ENCODE results near the gene SGK2. TPM values are rescaled to one million over a fixed set of nuclear protein-coding genes. Genes with fewer than 3 reads are reported as not detected.

SGK2 gene
- polyA plus RNA-seq, 1 of the 3 experiments (the other 2 are of a cell fraction): 0.21 TPM

DNA sequence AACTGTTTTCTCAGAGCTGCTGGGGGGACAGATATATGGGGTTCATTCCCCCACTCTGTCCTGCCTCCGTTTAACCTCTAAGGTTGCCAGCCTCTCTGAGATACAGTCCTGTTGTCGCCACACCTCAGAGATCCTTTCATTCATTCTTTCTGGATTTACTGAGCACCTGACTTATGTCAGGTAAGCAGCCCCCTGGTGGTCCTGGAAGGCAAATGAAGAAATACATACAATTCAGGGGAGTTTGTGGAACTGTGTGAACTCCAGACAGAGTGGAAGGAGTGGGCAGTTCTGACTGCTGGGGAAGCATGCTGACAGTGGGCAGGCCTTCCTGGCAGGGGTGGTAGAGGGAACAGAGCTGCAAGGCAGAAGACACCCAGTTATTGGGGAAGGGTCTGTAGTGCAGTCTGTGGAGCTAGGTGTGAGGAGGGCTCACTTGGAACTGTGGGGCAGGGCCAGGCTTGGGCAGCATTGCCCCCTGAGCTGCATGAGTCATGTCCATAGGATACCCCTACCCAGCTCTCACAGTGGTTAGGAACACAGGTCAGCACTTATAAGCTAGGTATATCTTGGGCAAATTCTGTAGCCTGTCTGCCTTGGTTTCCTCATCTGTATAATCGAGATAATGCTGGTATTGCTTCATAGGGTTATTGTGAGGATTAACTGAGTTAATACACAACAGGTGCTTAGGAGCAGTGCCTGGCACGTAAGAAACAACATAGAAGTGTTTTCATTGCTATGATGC, 12.8 kb upstream of the SGK2 start:
- DNase-seq: no peak
- Histone ChIP-seq H3K4me1 (ENCODE audit: control insufficient read depth in 1 of 2, insufficient read depth in 2 of 2, low read depth in 1 of 2, low read length in 1 of 2) (no peaks in the 10 kb centered on the region; a peak in 1 of 4 replicates), H3K27me3 (ENCODE audit: insufficient read depth) (no peaks in the 10 kb centered on the region), H3K27ac (ENCODE audit: low read depth in 2 of 2, low read length in 1 of 2) (no peak overlapping the region), H3F3A (replicated peaks; ENCODE audit: insufficient read depth) (peaks cover 2% of the 10 kb centered on the region), H4K20me1 (ENCODE audit: insufficient read depth) (no peaks in the 10 kb centered on the region), H3K4me3 (ENCODE audit: low read depth in 2 of 2, low read length in 1 of 2) (no peak overlapping the region; a peak in 1 of 4 replicates), H3K79me2 (ENCODE audit: insufficient read depth) (no peaks in the 10 kb centered on the region), H3K9ac (no peak overlapping the region), H3K36me3 (replicated peaks in 1 of 2; ENCODE audit: control insufficient read depth in 1 of 2, insufficient read depth in 2 of 2, low read length in 1 of 2) (peaks cover 0 to 3% of the 10 kb centered on the region in 2 experiments), H2AFZ (ENCODE audit: low read depth) (no peak overlapping the region), H3K9me2 (no peaks in the 10 kb centered on the region), H3K4me2 (no peak overlapping the region), H3K9me3 (no peaks in the 10 kb centered on the region)
- ChIA-PET CTCF (interaction anchor here (0.7 to 1.1 kb wide), 5 partner anchors 8 to 15 kb away, joined by 3 to 4 read pairs (median 4); partner anchors contain the start of gene SGK2), POLR2A (no interaction called here)
- TF ChIP-seq RXRA (IDR thresholded peaks at IDR 0.05; ENCODE audit: borderline replicate concordance, low read depth): no peak
- TF ChIP-seq YY1 (IDR thresholded peaks at IDR 0.05; ENCODE audit: low read depth): no peak
- no peak for TF ChIP-seq GATA2 (CRISPR knock-in tag; IDR thresholded peaks at IDR 0.05)
- no peak for TF ChIP-seq FOSL2 (IDR thresholded peaks at IDR 0.05; ENCODE audit: borderline replicate concordance, low read depth)
- no peak for TF ChIP-seq RCOR1 (IDR thresholded peaks at IDR 0.05; ENCODE audit: low read length)
- TF ChIP-seq MAX (IDR thresholded peaks at IDR 0.05; ENCODE audit: low read depth): no peak
- WGBS (ENCODE audit: low lambda C conversion rate): 54% methylated on average over 4 of the region's 4 CpGs

DNA sequence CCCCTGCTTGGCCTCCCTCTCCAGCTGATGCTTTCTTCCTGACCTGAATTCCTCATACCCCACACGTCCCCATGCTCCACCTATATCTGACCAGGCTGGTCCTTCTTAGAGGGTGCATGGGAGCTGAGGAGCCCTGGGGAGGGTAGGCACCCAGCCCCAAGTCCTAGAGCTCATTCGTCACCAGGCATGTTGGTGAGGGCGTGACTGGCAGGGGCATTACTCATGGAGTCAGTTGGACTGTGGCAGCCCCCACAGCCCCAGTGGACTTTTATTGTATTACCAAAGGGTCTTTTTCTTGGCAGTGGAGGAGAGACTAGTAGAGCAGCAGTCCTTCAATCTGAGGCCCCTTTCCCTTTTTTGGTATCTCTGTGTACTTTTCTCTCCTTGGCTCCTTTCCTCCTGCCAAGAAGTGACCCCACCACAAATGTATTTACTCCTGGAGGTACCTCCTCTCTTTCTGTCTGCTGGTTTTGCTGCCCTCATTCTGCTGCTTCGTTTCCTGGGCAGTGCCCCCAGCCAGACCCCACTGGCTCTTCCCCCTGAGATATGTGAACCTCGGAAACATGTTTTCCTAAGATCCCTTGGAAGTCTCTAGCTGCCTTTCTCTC, 10.4 kb upstream of the SGK2 start:
- Histone ChIP-seq H3K79me2 (ENCODE audit: insufficient read depth) (no peaks in the 10 kb centered on the region), H3F3A (replicated peaks; ENCODE audit: insufficient read depth) (no peaks in the 10 kb centered on the region), H2AFZ (ENCODE audit: low read depth) (no peak overlapping the region), H3K9me3 (no peaks in the 10 kb centered on the region), H3K4me1 (ENCODE audit: control insufficient read depth in 1 of 2, insufficient read depth in 2 of 2, low read depth in 1 of 2, low read length in 1 of 2) (no peaks in the 10 kb centered on the region; a peak in 1 of 4 replicates), H3K27me3 (ENCODE audit: insufficient read depth) (no peaks in the 10 kb centered on the region), H3K9ac (no peak overlapping the region), H3K4me3 (ENCODE audit: low read depth in 2 of 2, low read length in 1 of 2) (no peak overlapping the region), H3K27ac (ENCODE audit: low read depth in 2 of 2, low read length in 1 of 2) (no peak overlapping the region), H3K4me2 (no peak overlapping the region), H4K20me1 (ENCODE audit: insufficient read depth) (no peaks in the 10 kb centered on the region), H3K9me2 (no peaks in the 10 kb centered on the region), H3K36me3 (replicated peaks in 1 of 2; ENCODE audit: control insufficient read depth in 1 of 2, insufficient read depth in 2 of 2, low read length in 1 of 2) (peaks cover 0 to 3% of the 10 kb centered on the region in 2 experiments)
- no peak for TF ChIP-seq CHD2 (IDR thresholded peaks at IDR 0.05; ENCODE audit: low read length, partially characterized antibody)
- no peak for TF ChIP-seq ELF1 (IDR thresholded peaks at IDR 0.05)
- no peak for TF ChIP-seq FOXM1 (IDR thresholded peaks at IDR 0.05; ENCODE audit: low read depth)
- TF ChIP-seq GABPA (IDR thresholded peaks at IDR 0.05; ENCODE audit: low read depth): no peak
- TF ChIP-seq MAX (IDR thresholded peaks at IDR 0.05; ENCODE audit: low read depth): no peak
- no peak for TF ChIP-seq JUND (IDR thresholded peaks at IDR 0.05)
- no peak for TF ChIP-seq TAF1 (IDR thresholded peaks at IDR 0.05; ENCODE audit: borderline replicate concordance, low read depth, low read length)
- no peak for TF ChIP-seq FOSL2 (IDR thresholded peaks at IDR 0.05; ENCODE audit: borderline replicate concordance, low read depth)
- 53% methylated on average over 4 of the region's 5 CpGs for WGBS (ENCODE audit: low lambda C conversion rate)
- POLR2A ChIA-PET: no interaction called here
- CTCF ChIA-PET: interaction anchor here (4.8 kb wide), 1 partner anchor 11 kb away, joined by 41 read pairs; no protein-coding TSS in a partner anchor
- DNase-seq: no peak
